ENCODE results near the gene GCLC.

Gene GCLC

GRCh38 chr6:53523511-53524454 is 21.1 kb downstream of the GCLC start:
- no peak for DNase-seq

- DNase-seq: no peak
These were observed 24.5 kb downstream of the GCLC start for GRCh38 chr6:53520320-53520928.

- no peak for DNase-seq
These were observed 26.0 kb downstream of the GCLC start for GRCh38 chr6:53518862-53519261.

GRCh38 chr6:53517021-53517420 is 27.9 kb downstream of the GCLC start:
- DNase-seq: no peak

GRCh38 chr6:53514677-53515076 is 30.2 kb downstream of the GCLC start:
- DNase-seq: no peak

DNA sequence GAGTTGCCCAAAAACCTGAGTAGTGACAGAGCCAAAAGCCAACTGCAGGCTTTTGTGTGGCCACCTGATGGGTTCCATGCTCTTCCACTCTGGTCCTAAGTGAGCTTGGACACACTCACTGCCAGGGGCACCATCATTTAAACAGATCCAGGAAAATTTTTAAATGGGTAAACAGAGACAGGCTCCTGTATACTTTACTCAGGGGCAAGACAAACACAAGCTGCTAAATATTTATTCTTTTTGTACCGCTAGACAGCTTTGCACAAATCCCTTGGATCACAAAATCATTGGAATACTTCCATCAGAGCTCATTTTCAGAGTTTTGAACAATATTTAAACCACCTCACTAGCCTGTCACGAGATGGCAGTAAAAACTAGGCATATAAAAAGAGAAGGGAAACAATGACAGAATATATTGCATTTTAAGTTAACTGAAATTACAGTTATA is 31.4 kb downstream of the GCLC start:
- no peak for DNase-seq

DNA sequence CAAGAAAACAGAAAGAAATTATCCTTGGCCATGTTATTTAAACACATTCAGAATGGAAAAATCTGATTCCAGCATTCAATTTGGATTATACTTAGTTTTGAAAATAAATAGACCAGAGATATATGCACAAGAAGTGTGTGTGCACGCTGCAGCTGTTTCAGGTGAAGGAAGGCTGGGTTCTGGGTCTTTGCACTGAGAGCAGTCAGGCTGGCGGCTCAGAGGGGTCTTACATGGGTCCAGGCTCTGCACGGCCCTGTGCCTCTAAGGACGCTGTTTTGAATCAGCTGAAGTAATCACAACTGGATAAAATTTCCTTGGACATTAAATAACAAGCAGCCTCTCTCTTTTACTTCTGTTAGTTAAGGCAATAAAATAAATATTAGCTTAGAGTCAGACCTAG is 31.8 kb downstream of the GCLC start:
- DNase-seq: no peak

GRCh38 chr6:53512626-53513025 is 32.3 kb downstream of the GCLC start:
- no peak for DNase-seq

DNA sequence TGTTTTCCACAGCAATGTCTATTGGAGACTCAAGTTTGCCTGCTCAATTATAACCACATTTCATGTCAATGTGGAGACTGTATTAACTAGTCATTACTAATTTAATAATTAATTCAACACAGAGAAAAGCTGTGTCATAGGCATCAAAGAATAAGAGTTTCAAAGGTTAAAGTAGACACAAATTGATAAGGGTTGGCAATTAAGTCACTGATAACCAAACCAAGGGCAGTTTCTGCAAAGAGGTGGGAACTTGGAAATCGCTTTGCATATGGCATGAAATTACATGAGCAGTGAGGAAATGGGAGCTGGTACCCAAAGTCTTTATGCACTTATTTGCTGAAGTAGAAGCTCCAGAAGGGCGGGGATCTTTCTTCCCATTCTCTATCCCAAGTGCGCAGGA is 34.2 kb downstream of the GCLC start:
- DNase-seq: no peak

DNA sequence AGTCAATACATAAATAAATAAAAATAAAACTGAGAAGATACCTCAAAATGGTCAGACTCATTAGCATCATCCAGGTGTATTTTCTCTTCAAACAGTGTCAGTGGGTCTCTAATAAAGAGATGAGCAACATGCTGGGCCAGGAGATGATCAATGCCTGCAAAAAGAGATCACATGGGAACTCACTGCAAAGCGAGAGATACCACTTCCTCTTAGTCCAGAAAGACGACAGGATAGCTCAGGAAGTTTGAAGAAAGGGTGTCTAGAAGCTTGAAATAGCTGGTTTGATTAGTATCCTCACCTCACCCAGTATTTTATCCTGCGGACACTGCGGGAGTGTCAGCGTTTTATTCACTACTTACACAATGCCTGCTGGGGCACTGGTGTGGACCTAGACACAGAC is 38.0 kb downstream of the GCLC start:
- DNase-seq: no peak

DNA sequence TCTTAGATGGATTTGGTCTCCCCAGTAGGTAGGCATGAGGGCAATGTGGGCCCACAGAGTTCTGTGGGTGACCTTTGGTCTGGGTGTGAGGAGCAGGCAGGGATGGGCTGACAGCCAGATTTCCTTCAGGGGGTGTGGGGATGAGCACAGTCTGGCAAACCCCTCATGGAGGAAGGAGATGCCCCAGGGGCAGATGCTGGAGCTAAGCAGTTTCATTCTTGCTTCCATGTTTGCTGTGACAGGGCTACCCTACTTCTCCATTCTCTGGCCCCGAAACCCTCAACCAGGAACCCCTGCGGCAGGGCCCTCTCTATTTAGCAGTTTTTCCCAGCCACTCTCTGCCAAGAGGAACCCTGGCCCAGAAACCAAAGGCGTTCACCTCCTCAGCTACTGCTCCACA is 40.4 kb downstream of the GCLC start:
- DNase-seq: no peak

DNA sequence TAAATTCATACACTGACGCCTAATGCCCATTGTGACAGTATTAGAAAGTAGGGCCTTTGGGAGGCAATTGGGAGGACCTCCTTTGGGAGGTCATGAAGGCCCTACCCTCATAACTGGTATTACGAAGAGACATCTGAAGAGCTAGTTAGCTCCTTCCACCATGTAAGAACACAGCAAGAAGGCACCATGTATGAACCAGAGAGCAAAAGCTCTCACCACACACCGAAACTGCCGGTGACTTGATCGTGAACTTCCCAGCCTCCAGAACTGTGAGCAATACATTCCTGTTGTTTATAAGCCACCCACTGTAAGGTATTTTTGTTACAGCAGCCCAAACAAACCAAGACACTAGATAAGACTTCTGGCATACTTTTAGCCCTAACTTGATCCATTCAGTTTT is 41.8 kb downstream of the GCLC start:
- DNase-seq: no peak

DNA sequence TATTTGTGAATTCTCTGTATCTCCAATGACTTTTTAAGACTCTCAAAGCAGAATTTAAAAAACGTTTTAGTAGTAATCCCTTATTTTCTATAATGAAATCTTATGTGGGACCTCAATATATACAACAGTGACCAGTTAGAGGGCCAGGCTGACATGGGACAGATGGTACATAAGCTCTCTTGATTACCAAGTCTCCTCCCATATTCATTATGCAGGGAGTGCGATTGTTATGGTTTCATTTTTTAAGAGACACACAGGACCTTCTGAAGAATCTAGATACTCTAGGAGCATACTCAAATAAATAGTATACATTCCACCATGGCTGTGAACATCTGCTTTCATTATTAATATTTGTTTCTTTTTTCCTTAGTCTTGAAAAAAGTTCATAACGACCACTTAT is 43.5 kb downstream of the GCLC start:
- DNase-seq: no peak

- no peak for DNase-seq
These were observed 44.8 kb downstream of the GCLC start for GRCh38 chr6:53500095-53500494.

DNA sequence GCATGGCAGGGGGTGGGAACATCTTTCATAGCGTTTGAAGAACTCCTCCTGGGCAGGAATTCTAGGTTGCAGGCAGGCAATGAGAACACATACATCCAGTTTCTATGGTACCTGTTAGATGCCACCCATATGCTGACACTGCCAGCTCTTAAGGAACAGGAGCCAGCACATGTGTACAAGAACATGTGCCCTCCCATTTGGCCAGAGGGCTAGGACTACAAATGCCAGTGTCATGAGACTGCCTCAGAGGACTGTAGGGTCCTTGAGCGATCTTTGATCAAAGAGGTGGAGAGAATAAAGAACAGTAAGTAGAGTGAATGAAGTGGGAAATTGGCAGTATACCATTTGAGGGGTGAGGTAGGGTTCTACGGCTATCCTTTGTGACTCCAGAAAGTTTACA is 45.8 kb downstream of the GCLC start:
- no peak for DNase-seq

GRCh38 chr6:53498649-53499048 is 46.3 kb downstream of the GCLC start:
- no peak for DNase-seq

DNA sequence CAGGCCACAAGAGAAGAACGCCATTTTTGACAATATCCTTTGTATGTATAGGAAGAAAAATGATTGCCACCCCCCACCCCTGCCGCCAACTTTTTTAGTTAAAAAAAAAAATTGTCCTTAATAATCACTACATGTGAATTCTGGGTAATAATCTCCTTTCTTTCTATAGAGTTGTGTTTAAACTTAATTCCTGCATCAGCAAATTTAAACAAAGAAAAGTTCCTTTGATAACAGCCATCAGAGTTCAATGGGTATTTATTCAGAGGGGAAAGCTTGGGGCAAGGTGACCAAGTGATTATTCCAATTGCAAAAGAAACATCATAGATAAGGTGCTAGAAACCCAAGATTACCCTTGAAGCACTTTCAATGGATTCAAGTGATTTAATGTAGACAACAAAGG is 47.0 kb downstream of the GCLC start:
- no peak for DNase-seq

DNA sequence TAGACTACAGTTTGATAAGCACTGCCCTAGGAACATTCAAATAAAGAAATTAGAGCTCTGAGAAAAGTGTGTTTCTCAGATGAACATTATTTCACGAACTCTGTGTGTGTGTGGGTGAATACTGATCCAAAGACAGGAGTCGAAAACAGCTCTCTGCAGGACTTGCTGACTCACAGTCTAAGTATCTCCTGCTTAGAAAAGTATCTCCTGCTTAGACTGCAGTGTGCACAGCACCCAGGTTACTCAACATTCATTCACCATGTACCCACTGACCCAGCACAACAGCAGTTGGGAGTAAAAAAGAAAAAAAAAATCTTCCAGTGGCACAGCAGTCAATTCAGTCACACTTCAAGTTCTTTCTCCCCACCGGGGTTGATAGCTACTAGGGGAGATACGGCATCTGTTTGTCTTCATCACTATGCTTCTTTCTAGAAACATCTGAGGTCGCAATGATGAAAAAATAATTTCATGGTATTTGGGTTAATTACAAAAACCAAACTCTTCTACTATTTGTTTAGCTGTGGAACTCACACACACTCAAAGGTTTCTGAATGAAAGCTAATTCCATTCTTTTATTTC is 48.0 kb downstream of the GCLC start:
- DNase-seq: no peak

- no peak for DNase-seq
These were observed 49.1 kb downstream of the GCLC start for GRCh38 chr6:53495506-53496499.

GRCh38 chr6:53494076-53494475 is 50.8 kb downstream of the GCLC start:
- DNase-seq: no peak

DNA sequence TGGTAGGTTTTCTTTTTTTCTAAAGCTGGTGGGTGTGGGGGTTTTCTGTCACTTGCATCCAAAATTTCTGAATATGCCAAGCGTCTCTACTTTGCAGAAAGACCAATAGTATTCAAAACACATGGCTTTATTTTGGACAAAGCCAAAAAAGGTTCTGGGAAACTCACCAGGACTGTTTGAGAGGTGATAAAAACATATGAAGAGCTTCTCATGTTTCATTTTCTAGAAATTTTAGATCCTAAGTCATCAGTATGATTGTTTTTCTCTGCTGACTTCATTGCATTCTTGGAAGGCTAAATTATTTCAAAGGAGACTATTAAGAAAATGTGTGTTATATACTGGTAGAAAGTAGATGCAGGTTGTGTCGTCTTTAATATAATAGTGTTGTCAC is 51.3 kb downstream of the GCLC start:
- no peak for DNase-seq

- no peak for DNase-seq
These were observed 51.9 kb downstream of the GCLC start for GRCh38 chr6:53492860-53493634.

All from SIG-M5 (cell line).